Neural crest cell (in vitro differentiated cells): Measurements from ENCODE around the gene CCAR1. TPM values are rescaled to one million over a fixed set of nuclear protein-coding genes. Genes with fewer than 3 reads are reported as not detected.
A peak's percentile ranks its signal among the peaks of the same experiment; 100 is the strongest.
"Not testable (repeated sequence)": the region's sequence is repeated elsewhere in the genome, so short reads cannot be mapped to it uniquely, and the experiment has no call there.

ENCODE experiments used
- DNase-seq: peaks from one replicate; pipeline ENCODE4 v3.0.0; 2021; ENCODE audit warnings: low read depth, mixed read lengths, low spot score
- H3K27ac Mint-ChIP-seq: one replicate; pipeline ENCODE4 v1.8.0; 2021; ENCODE audit warnings: mild to moderate bottlenecking, mixed read lengths; ENCODE audit not compliant: unreplicated experiment
- H3K27me3 Mint-ChIP-seq: 2 replicates; pipeline ENCODE4 v1.8.0; 2021; ENCODE audit warnings: low read depth, mild to moderate bottlenecking, mixed read lengths
- H3K36me3 Mint-ChIP-seq: 2 replicates; pipeline ENCODE4 v1.8.0; 2021; ENCODE audit warnings: low read depth, mild to moderate bottlenecking, mixed read lengths
- H3K4me1 Mint-ChIP-seq: 2 replicates; pipeline ENCODE4 v1.8.0; 2021; ENCODE audit warnings: mixed read lengths
- H3K4me3 Mint-ChIP-seq: one replicate; pipeline ENCODE4 v1.8.0; 2021; ENCODE audit warnings: mild to moderate bottlenecking, mixed read lengths
- H3K9me3 Mint-ChIP-seq: 2 replicates; pipeline ENCODE4 v1.8.0; 2021; ENCODE audit warnings: mixed read lengths
- CTCF ChIP-seq: fragments of 200-600 bp; sonication (generic); conservative IDR thresholded peaks from 2 replicates; pipeline ENCODE4 v1.5.0; 2021; ENCODE audit warnings: antibody characterized with exemption, mild to moderate bottlenecking
- total RNA-seq: library from RNA; stranded (reverse); gene quantifications from 2 replicates; pipeline ENCODE4 v1.2.1, GENCODE V29; 2021

Gene CCAR1
- total RNA-seq, 1 donor from 2014 or later, result 131 TPM

GRCh38 chr10:68826764-68827591, 105.9 kb downstream of the CCAR1 start, which contains the start of gene STOX1:
STOX1 (plus strand) TSS chr10:68827531; CDS start chr10:68827624, 93 bp downstream.
- peak; percentile 59 for DNase-seq
- Mint-ChIP-seq H3K36me3 (no peaks in the 10 kb centered on the region), H3K27ac (peak within 1 kb of the TSS; percentile 62), H3K9me3 (no peaks in the 10 kb centered on the region), H3K27me3 (no peaks in the 10 kb centered on the region), H3K4me3 (peak within 1 kb of the TSS; percentile 90), H3K4me1 (peaks cover 12% of the 10 kb centered on the region)
- no peak for TF ChIP-seq CTCF

- H3K36me3 Mint-ChIP-seq, H3K27ac Mint-ChIP-seq, H3K27me3 Mint-ChIP-seq, H3K9me3 Mint-ChIP-seq, H3K4me3 Mint-ChIP-seq, DNase-seq: not testable (repeated sequence)
- peaks cover 12% of the 10 kb centered on the region for H3K4me1 Mint-ChIP-seq
Measured at GRCh38 chr10:68827592-68827959, 106.5 kb downstream of the CCAR1 start.

- not testable (repeated sequence) for H3K27ac Mint-ChIP-seq, H3K27me3 Mint-ChIP-seq, H3K36me3 Mint-ChIP-seq, H3K9me3 Mint-ChIP-seq
- Mint-ChIP-seq H3K4me3 (peak overlapping the region; percentile 88), H3K4me1 (peaks cover 12% of the 10 kb centered on the region)
- peak; percentile 11 for DNase-seq
Measured at GRCh38 chr10:68828083-68828601, 107.1 kb downstream of the CCAR1 start.

- H3K27me3 Mint-ChIP-seq, result no peaks in the 10 kb centered on the region
- H3K9me3 Mint-ChIP-seq, result no peaks in the 10 kb centered on the region
- H3K4me3 Mint-ChIP-seq, result peak overlapping the region; percentile 88
- H3K36me3 Mint-ChIP-seq, result no peaks in the 10 kb centered on the region
- TF ChIP-seq CTCF, result no peak
- no peak for DNase-seq
- peaks cover 12% of the 10 kb centered on the region for H3K4me1 Mint-ChIP-seq
- no peak overlapping the region for H3K27ac Mint-ChIP-seq
Measured at GRCh38 chr10:68828833-68829232, 107.8 kb downstream of the CCAR1 start.

- Mint-ChIP-seq H3K27ac (no peak overlapping the region), H3K4me3 (peak overlapping the region; percentile 88), H3K27me3 (no peaks in the 10 kb centered on the region), H3K36me3 (no peaks in the 10 kb centered on the region), H3K9me3 (no peaks in the 10 kb centered on the region), H3K4me1 (peaks cover 12% of the 10 kb centered on the region)
- no peak for TF ChIP-seq CTCF
- no peak for DNase-seq
Measured at GRCh38 chr10:68829521-68829920, 108.5 kb downstream of the CCAR1 start.

GRCh38 chr10:68829952-68830351, 108.9 kb downstream of the CCAR1 start:
- Mint-ChIP-seq H3K4me3 (peak overlapping the region; percentile 88), H3K9me3 (no peaks in the 10 kb centered on the region), H3K27me3 (no peaks in the 10 kb centered on the region), H3K27ac (no peak overlapping the region), H3K36me3 (no peaks in the 10 kb centered on the region), H3K4me1 (peaks cover 12% of the 10 kb centered on the region)
- TF ChIP-seq CTCF, result no peak
- no peak for DNase-seq
